Ishikawa (cell line): ENCODE results near the gene COG1.

Experiments used
- CEBPB ChIP-seq: IDR thresholded peaks from 2 replicates; pipeline ENCODE4 v1.6.1; 2012
- CREB1 ChIP-seq: IDR thresholded peaks from 2 replicates; pipeline ENCODE4 v1.6.1; 2012; ENCODE audit warnings: low read depth
- EGR1 ChIP-seq: IDR thresholded peaks from 2 replicates; pipeline ENCODE4 v1.6.1; 2012
- EP300 ChIP-seq: IDR thresholded peaks from 2 replicates; pipeline ENCODE4 v1.6.1; 2012; ENCODE audit warnings: borderline replicate concordance
- FOXM1 ChIP-seq: IDR thresholded peaks from 2 replicates; pipeline ENCODE4 v1.6.1; 2012; ENCODE audit warnings: low read depth, borderline replicate concordance
- NFIC ChIP-seq: IDR thresholded peaks from 2 replicates; pipeline ENCODE4 v1.6.1; 2012
- RAD21 ChIP-seq: IDR thresholded peaks from 2 replicates; pipeline ENCODE4 v1.6.1; 2012; ENCODE audit warnings: low read depth
- TAF1 ChIP-seq: IDR thresholded peaks from 2 replicates; pipeline ENCODE4 v1.6.1; 2012; ENCODE audit warnings: low read depth, mild to moderate bottlenecking
- TCF12 ChIP-seq: IDR thresholded peaks from 2 replicates; pipeline ENCODE4 v1.6.1; 2012; ENCODE audit warnings: low read depth
- TEAD4 ChIP-seq: IDR thresholded peaks from 2 replicates; pipeline ENCODE4 v1.6.1; 2012
- YY1 ChIP-seq: IDR thresholded peaks from 2 replicates; pipeline ENCODE4 v1.6.1; 2012; ENCODE audit warnings: low read depth
- ZBTB7A ChIP-seq: IDR thresholded peaks from 2 replicates; pipeline ENCODE4 v1.6.1; 2012; ENCODE audit warnings: low read depth
- TF ChIP-seq, protein P1 (sequence below): IDR thresholded peaks from 2 replicates; pipeline ENCODE4 v1.6.1; 2012
- TF ChIP-seq, protein P2 (sequence below): IDR thresholded peaks from 2 replicates; pipeline ENCODE4 v1.6.1; 2012; ENCODE audit warnings: low read depth, mild to moderate bottlenecking
- TF ChIP-seq, protein P3 (sequence below): IDR thresholded peaks from 2 replicates; pipeline ENCODE4 v1.6.1; 2012

The COG1 gene

DNA sequence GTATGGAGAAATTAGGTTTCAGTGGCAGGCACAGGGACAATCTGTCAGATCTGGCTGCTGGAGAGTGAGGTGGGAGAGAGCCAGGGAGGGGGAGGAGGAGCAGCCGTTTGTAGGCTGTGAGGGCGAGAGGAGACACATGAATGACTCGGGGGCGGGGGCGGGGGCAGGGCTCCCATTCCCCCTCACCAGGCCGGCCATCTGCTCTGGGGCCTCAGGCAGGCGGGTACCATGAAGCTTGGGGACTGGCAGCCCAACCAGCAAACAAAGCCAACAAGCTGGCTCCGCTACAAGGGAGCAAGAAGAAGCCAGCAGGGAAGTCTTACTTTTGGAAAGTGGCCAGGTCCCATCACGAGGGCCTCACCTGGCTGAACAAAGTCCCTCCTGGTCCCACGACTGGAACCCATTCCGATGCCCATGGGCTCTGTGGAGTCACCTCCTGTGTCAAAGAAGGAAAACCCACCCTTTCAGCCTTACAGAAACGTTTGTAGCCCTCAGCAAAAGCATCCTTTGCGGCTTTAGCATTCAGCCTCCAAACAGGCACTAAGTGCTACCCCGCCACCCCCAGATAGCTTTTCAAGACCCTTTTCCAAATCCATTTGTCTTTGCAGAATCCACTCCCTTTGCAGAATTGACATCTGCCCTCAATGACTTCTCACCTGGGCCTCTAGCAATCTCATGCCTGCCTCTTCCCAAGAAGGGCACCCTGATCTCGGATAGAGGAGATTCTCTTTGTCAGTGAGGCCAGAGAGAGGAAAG, 37.3 kb upstream of the COG1 start:
- TF ChIP-seq, protein P1, sequence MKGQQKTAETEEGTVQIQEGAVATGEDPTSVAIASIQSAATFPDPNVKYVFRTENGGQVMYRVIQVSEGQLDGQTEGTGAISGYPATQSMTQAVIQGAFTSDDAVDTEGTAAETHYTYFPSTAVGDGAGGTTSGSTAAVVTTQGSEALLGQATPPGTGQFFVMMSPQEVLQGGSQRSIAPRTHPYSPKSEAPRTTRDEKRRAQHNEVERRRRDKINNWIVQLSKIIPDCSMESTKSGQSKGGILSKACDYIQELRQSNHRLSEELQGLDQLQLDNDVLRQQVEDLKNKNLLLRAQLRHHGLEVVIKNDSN = no peak
- no peak for TF ChIP-seq FOXM1
- TF ChIP-seq EGR1 = no peak
- TF ChIP-seq TCF12 = no peak
- no peak for TF ChIP-seq CEBPB
- no peak for TF ChIP-seq TAF1

- TF ChIP-seq EGR1 (no peak), RAD21 (peak; percentile 90)
Measured at GRCh38 chr17:73156166-73156840, 36.6 kb upstream of the COG1 start.

GRCh38 chr17:73156887-73157520, 35.9 kb upstream of the COG1 start:
- no peak for TF ChIP-seq FOXM1
- TF ChIP-seq ZBTB7A = no peak
- TF ChIP-seq, protein P1 = no peak
- no peak for TF ChIP-seq YY1
- no peak for TF ChIP-seq EGR1
- TF ChIP-seq RAD21 = no peak
- no peak for TF ChIP-seq TCF12
- TF ChIP-seq, protein P2, sequence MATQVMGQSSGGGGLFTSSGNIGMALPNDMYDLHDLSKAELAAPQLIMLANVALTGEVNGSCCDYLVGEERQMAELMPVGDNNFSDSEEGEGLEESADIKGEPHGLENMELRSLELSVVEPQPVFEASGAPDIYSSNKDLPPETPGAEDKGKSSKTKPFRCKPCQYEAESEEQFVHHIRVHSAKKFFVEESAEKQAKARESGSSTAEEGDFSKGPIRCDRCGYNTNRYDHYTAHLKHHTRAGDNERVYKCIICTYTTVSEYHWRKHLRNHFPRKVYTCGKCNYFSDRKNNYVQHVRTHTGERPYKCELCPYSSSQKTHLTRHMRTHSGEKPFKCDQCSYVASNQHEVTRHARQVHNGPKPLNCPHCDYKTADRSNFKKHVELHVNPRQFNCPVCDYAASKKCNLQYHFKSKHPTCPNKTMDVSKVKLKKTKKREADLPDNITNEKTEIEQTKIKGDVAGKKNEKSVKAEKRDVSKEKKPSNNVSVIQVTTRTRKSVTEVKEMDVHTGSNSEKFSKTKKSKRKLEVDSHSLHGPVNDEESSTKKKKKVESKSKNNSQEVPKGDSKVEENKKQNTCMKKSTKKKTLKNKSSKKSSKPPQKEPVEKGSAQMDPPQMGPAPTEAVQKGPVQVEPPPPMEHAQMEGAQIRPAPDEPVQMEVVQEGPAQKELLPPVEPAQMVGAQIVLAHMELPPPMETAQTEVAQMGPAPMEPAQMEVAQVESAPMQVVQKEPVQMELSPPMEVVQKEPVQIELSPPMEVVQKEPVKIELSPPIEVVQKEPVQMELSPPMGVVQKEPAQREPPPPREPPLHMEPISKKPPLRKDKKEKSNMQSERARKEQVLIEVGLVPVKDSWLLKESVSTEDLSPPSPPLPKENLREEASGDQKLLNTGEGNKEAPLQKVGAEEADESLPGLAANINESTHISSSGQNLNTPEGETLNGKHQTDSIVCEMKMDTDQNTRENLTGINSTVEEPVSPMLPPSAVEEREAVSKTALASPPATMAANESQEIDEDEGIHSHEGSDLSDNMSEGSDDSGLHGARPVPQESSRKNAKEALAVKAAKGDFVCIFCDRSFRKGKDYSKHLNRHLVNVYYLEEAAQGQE = no peak
- no peak for TF ChIP-seq NFIC
- TF ChIP-seq TEAD4 = no peak
- TF ChIP-seq EP300 = no peak
- TF ChIP-seq CREB1 = no peak
- TF ChIP-seq, protein P3, sequence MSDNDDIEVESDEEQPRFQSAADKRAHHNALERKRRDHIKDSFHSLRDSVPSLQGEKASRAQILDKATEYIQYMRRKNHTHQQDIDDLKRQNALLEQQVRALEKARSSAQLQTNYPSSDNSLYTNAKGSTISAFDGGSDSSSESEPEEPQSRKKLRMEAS = no peak
- TF ChIP-seq CEBPB = no peak
- no peak for TF ChIP-seq TAF1

DNA sequence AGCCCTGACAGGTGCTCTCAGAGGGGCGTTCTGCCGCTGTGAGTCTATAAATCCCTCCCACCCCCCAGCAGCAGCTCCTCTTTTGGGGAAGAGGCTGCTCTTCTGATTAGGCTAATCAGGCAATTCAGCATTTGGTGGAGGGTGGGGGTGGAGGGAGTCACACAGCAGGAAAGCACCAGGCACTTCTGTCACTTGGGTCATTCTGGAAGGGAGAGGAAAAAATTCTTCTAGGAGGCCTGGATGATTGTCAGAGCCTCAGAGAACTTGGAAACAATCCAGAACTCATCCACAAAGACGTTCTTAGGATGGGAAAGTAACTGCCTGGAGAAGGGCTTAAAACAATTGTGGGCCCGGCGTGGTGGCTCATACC, 35.3 kb upstream of the COG1 start:
- no peak for TF ChIP-seq CEBPB
- TF ChIP-seq, protein P2 = no peak
- no peak for TF ChIP-seq TAF1
- no peak for TF ChIP-seq TCF12
- no peak for TF ChIP-seq EP300
- TF ChIP-seq, protein P1 = no peak
- no peak for TF ChIP-seq ZBTB7A

- TF ChIP-seq EP300 = no peak
- no peak for TF ChIP-seq NFIC
- TF ChIP-seq, protein P3 = no peak
- TF ChIP-seq YY1 = no peak
Measured at GRCh38 chr17:73158133-73158532, 34.7 kb upstream of the COG1 start.
